H1 (cell line): Measurements from ENCODE around the gene ANK3. TPM values are rescaled to one million over a fixed set of nuclear protein-coding genes. Genes with fewer than 3 reads are reported as not detected.

Experiments
- CTCF ChIA-PET: fragments of 300-600 bp; sonication (Branson Sonifier 250); formaldehyde crosslinking; loops from one replicate; lab custom pipeline; 2021; ENCODE audit not compliant: partially characterized antibody; lab: Charles Lee
- POLR2A ChIA-PET: fragments of 300-600 bp; sonication (Branson Sonifier 250); formaldehyde crosslinking; loops from one replicate; lab custom pipeline; 2021; ENCODE audit warnings: inconsistent platforms; ENCODE audit not compliant: partially characterized antibody; lab: Charles Lee
- DNase-seq, 2 experiments: peaks; one replicate each; pipeline versions ENCODE4 v3.0.0 to v3.0.0-alpha.2; 2010 to 2022; ENCODE audit warnings: low spot score in 2 of 2, low read depth in 1 of 2, mixed read lengths in 1 of 2
- FAIRE-seq: peaks from 2 replicates; lab custom pipeline; 2011; peaks lifted over from hg19 to GRCh38; lab: Jason Lieb, UNC
- H2AFZ ChIP-seq: 2 replicates; pipeline ENCODE4 v1.8.1; 2012; ENCODE audit warnings: low read length, inconsistent platforms
- H2AK5ac ChIP-seq: 2 replicates; pipeline ENCODE4 v1.6.1; 2013; ENCODE audit warnings: low read depth, low read length
- H2BK120ac ChIP-seq: replicated peaks from 2 replicates; pipeline ENCODE3; 2013; ENCODE audit warnings: low read depth, low read length, inconsistent platforms
- H2BK12ac ChIP-seq: 2 replicates; pipeline ENCODE4 v1.6.1; 2013; ENCODE audit warnings: low read depth, low read length
- H2BK15ac ChIP-seq: 2 replicates; pipeline ENCODE4 v1.6.1; 2013; ENCODE audit warnings: low read length
- H2BK20ac ChIP-seq: 2 replicates; pipeline ENCODE4 v1.6.1; 2013; ENCODE audit warnings: low read length
- H2BK5ac ChIP-seq: 2 replicates; pipeline ENCODE4 v1.6.1; 2013; ENCODE audit warnings: low read depth, low read length
- H3K14ac ChIP-seq: 2 replicates; pipeline ENCODE4 v1.6.1; 2013; ENCODE audit warnings: inconsistent platforms; ENCODE audit not compliant: insufficient read length
- H3K18ac ChIP-seq: 2 replicates; pipeline ENCODE4 v1.6.1; 2013; ENCODE audit warnings: low read length; ENCODE audit errors: extremely low read depth
- H3K23ac ChIP-seq: 2 replicates; pipeline ENCODE4 v1.6.1; 2013; ENCODE audit warnings: inconsistent platforms; ENCODE audit not compliant: insufficient read length
- H3K23me2 ChIP-seq: 2 replicates; pipeline ENCODE4 v1.6.1; 2013; ENCODE audit warnings: low read depth, low read length
- H3K27ac ChIP-seq: 2 replicates; pipeline ENCODE4 v1.6.1; 2011; ENCODE audit warnings: low read depth, low read length, inconsistent platforms
- H3K27me3 ChIP-seq, 4 experiments: replicated peaks in 1 of 4; 1 replicate in 1 of 4; 2 replicates in 3 of 4; pipeline versions ENCODE4 v1.6.1 to v1.8.1; 2011 to 2013; ENCODE audit warnings: low read length in 3 of 4, mild to moderate bottlenecking in 3 of 4, inconsistent platforms in 2 of 4, mixed read lengths in 2 of 4, moderate library complexity in 1 of 4; ENCODE audit not compliant: control insufficient read depth in 3 of 4, insufficient read depth in 3 of 4; ENCODE audit errors: extremely low read depth in 1 of 4
- H3K36me3 ChIP-seq, 4 experiments: 2 replicates each; pipeline versions ENCODE4 v1.6.1 to v1.8.1; 2011 to 2013; ENCODE audit warnings: mild to moderate bottlenecking in 4 of 4, low read length in 3 of 4, moderate library complexity in 2 of 4, control low read depth in 1 of 4, inconsistent platforms in 1 of 4; ENCODE audit not compliant: insufficient read depth in 4 of 4, control insufficient read depth in 2 of 4
- H3K4ac ChIP-seq: replicated peaks from 2 replicates; pipeline ENCODE3; 2013; ENCODE audit warnings: low read length, low read depth, mixed read lengths, inconsistent platforms; ENCODE audit not compliant: insufficient read length
- H3K4me1 ChIP-seq, 4 experiments: replicated peaks in 1 of 4; 1 replicate in 1 of 4; 2 replicates in 3 of 4; pipeline versions ENCODE4 v1.6.1 to v1.8.1; 2011 to 2013; ENCODE audit warnings: low read length in 3 of 4, inconsistent platforms in 2 of 4, mixed read lengths in 1 of 4; ENCODE audit not compliant: insufficient read depth in 4 of 4, control insufficient read depth in 3 of 4
- H3K4me2 ChIP-seq, 2 experiments: 2 replicates each; pipeline versions ENCODE4 v1.6.1 to v1.8.1; 2011 to 2013; ENCODE audit warnings: low read depth in 2 of 2, low read length in 2 of 2, control low read depth in 1 of 2, inconsistent platforms in 1 of 2, mild to moderate bottlenecking in 1 of 2; ENCODE audit not compliant: insufficient read depth in 1 of 2
- H3K4me3 ChIP-seq, 4 experiments: fragments of 200-600, 300-600 bp in 1 of 4; sonication (generic), shearing (Covaris generic), sonication (Bioruptor Twin) in 1 of 4; 2 replicates each; pipeline versions ENCODE4 v1.5.1 to v1.8.1; 2011 to 2016; ENCODE audit warnings: low read length in 4 of 4, low read depth in 3 of 4, control low read depth in 2 of 4, inconsistent platforms in 2 of 4, mild to moderate bottlenecking in 2 of 4, mixed read lengths in 1 of 4, moderate library complexity in 1 of 4; ENCODE audit not compliant: insufficient read depth in 2 of 4; ENCODE audit errors: extremely low read depth in 1 of 4
- H3K56ac ChIP-seq: replicated peaks from 2 replicates; pipeline ENCODE3; 2013; ENCODE audit warnings: low read depth, mild to moderate bottlenecking, mixed read lengths, low read length, inconsistent platforms; ENCODE audit not compliant: insufficient read length
- H3K79me1 ChIP-seq: 2 replicates; pipeline ENCODE4 v1.6.1; 2013; ENCODE audit warnings: low read depth, low read length, control low read depth
- H3K79me2 ChIP-seq, 2 experiments: 2 replicates each; pipeline versions ENCODE4 v1.6.1 to v1.8.1; 2012 to 2013; ENCODE audit warnings: low read length in 2 of 2, mild to moderate bottlenecking in 2 of 2, inconsistent platforms in 1 of 2; ENCODE audit not compliant: insufficient read depth in 2 of 2, control insufficient read depth in 1 of 2
- H3K9ac ChIP-seq, 4 experiments: replicated peaks in 1 of 4; 1 replicate in 1 of 4; 2 replicates in 3 of 4; pipeline versions ENCODE4 v1.6.1 to v1.8.1; 2011 to 2013; ENCODE audit warnings: low read depth in 3 of 4, low read length in 3 of 4, control low read depth in 2 of 4, mild to moderate bottlenecking in 2 of 4, moderate library complexity in 2 of 4, inconsistent platforms in 1 of 4; ENCODE audit errors: extremely low read depth in 1 of 4
- H3K9me3 ChIP-seq, 2 experiments: 2 replicates each; pipeline versions ENCODE4 v1.6.1 to v1.8.1; 2012 to 2013; ENCODE audit warnings: mild to moderate bottlenecking in 2 of 2, moderate library complexity in 2 of 2, control low read depth in 1 of 2, inconsistent platforms in 1 of 2, low read depth in 1 of 2, low read length in 1 of 2, mixed read lengths in 1 of 2; ENCODE audit not compliant: insufficient read depth in 2 of 2
- H4K20me1 ChIP-seq, 2 experiments: replicated peaks in 1 of 2; 2 replicates each; pipeline versions ENCODE3 to v1.8.1; 2011 to 2013; ENCODE audit warnings: inconsistent platforms in 2 of 2, low read length in 2 of 2, mild to moderate bottlenecking in 1 of 2; ENCODE audit not compliant: insufficient read depth in 2 of 2, control insufficient read depth in 1 of 2
- H4K5ac ChIP-seq: 2 replicates; pipeline ENCODE4 v1.6.1; 2013; ENCODE audit warnings: low read length, low read depth, mixed read lengths, inconsistent platforms; ENCODE audit not compliant: insufficient read length
- H4K8ac ChIP-seq: 2 replicates; pipeline ENCODE4 v1.8.0; 2013; ENCODE audit warnings: mild to moderate bottlenecking, moderate library complexity, low read length, inconsistent platforms; ENCODE audit not compliant: insufficient read depth; ENCODE audit errors: extremely low read depth
- H4K91ac ChIP-seq: replicated peaks from 2 replicates; pipeline ENCODE3; 2013; ENCODE audit warnings: low read length, mixed read lengths, inconsistent platforms; ENCODE audit not compliant: insufficient read length
- BACH1 ChIP-seq: IDR thresholded peaks from 2 replicates; pipeline ENCODE4 v1.6.1; 2012; ENCODE audit warnings: low read length, improper control_type of control experiment
- CEBPB ChIP-seq: IDR thresholded peaks from 2 replicates; pipeline ENCODE4 v1.6.1; 2012; ENCODE audit warnings: low read depth, low read length
- CREB1 ChIP-seq: IDR thresholded peaks from 2 replicates; pipeline ENCODE4 v1.6.1; 2012; ENCODE audit warnings: inconsistent platforms
- WGBS, 2 experiments: shearing (Covaris generic) in 1 of 2; methylation state at CpG; one replicate each; pipeline versions ENCODE4 v1.1.6 to v1.1.7; 2013 to 2015; ENCODE audit warnings: low lambda C conversion rate in 2 of 2, mixed read lengths in 2 of 2, inconsistent platforms in 1 of 2, low coverage in 1 of 2, missing lambda C conversion rate in 1 of 2; ENCODE audit not compliant: insufficient replicate concordance in 2 of 2, insufficient coverage in 1 of 2, insufficient read length in 1 of 2; ENCODE audit errors: extremely low coverage in 1 of 2, missing lambda C conversion rate in 1 of 2; 5-methylcytosine and 5-hydroxymethylcytosine counted together
- polyA plus RNA-seq, 7 experiments: library from polyadenylated mRNA; depleted of rRNA in 3 of 7; stranded (reverse) in 5 of 7; unstranded in 2 of 7; fragments of >200 nt in 5 of 7; fragments of 200-250 nt in 2 of 7; gene quantifications; 1 replicate in 5 of 7; 2 replicates in 1 of 7; 4 replicates in 1 of 7; pipeline versions ENCODE4 v1.2.1 to v1.2.3, GENCODE V29; 2011 to 2013; ENCODE audit warnings: missing spikeins in 2 of 7, mixed read lengths in 2 of 7
- total RNA-seq: library from RNA; stranded (reverse); fragmentation: NEBNext Ultra II Directional; extraction: Animal tissue kit (Norgen Biotek cat#: 25700); gene quantifications from 2 replicates; pipeline ENCODE4 v1.2.1, GENCODE V29; 2021

The ANK3 gene
- total and polyA plus RNA-seq, 2 of the 8 experiments (the other 6 are each of a cell fraction or from before 2014, with no cell fraction given): 18.1 to 67.9 TPM

GRCh38 chr10:60423920-60424319 lies 34.2 kb upstream of the ANK3 start:
- Histone ChIP-seq H2BK120ac (no peak overlapping the region), H2BK20ac (no peak overlapping the region), H2BK15ac (no peak overlapping the region), H3K27ac (no peak overlapping the region), H3K18ac (no peak overlapping the region), H2AFZ (no peak overlapping the region), H2AK5ac (no peak overlapping the region), H4K8ac (no peak overlapping the region), H3K36me3 (no peaks in the 10 kb centered on the region), H3K4ac (no peak overlapping the region), H3K9ac (no peak overlapping the region), H3K4me3 (no peak overlapping the region), H2BK5ac (no peak overlapping the region), H4K91ac (no peak overlapping the region), H3K4me2 (no peak overlapping the region), H3K23me2 (no peaks in the 10 kb centered on the region), H4K5ac (no peak overlapping the region), H3K79me1 (no peaks in the 10 kb centered on the region), H3K56ac (no peak overlapping the region), H3K9me3 (no peaks in the 10 kb centered on the region), H3K27me3 (peaks cover 1 to 23% (median 16%) of the 10 kb centered on the region in 4 experiments; a peak in 6 of 7 replicates), H3K79me2 (no peaks in the 10 kb centered on the region), H3K4me1 (peaks cover 0 to 8% (median 4%) of the 10 kb centered on the region in 4 experiments; a peak in 3 of 7 replicates), H3K14ac (no peak overlapping the region), H4K20me1 (no peaks in the 10 kb centered on the region), H2BK12ac (no peak overlapping the region), H3K23ac (no peak overlapping the region)
- CTCF ChIA-PET: interaction anchor here (0.7 to 3.5 kb wide), 4 partner anchors 10 to 322 kb away, joined by 3 to 13 read pairs (median 4); no protein-coding TSS in a partner anchor
- WGBS, 2 experiments: 75% methylated on average over 1 of the region's 1 CpG; no CpG with 5 or more reads in 1 of the 2 experiments
- no peak for FAIRE-seq
- POLR2A ChIA-PET: interaction anchor here (1.0 kb wide), 1 partner anchor 164 kb away, joined by 3 read pairs; no protein-coding TSS in a partner anchor
- DNase-seq: no peak
- TF ChIP-seq CREB1: no peak
- TF ChIP-seq CEBPB: no peak
- TF ChIP-seq BACH1: no peak
